ENCODE data around the gene ANLN.

DNA sequence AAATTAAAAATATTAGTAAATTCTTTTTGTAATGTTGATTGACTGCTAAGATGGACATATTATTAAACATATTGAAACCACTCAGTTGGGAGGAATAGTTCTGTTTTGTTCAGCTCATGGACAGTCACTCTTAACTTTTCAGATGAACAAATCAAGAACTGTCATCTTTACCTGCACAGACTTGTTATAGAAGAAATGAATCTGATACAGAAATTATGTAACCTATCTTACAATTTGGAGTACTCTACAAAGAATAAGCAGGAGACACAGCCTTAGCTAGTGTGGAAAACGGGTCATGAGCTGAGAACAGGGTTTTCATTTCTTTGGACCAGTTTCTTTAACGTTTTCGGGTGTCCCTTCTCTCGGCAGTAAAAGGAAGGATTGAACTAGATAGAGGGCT is 1.2 kb upstream of the ANLN start:
- no peak for TF ChIP-seq EP300 (IDR thresholded peaks at IDR 0.05)
- TF ChIP-seq, protein P1, sequence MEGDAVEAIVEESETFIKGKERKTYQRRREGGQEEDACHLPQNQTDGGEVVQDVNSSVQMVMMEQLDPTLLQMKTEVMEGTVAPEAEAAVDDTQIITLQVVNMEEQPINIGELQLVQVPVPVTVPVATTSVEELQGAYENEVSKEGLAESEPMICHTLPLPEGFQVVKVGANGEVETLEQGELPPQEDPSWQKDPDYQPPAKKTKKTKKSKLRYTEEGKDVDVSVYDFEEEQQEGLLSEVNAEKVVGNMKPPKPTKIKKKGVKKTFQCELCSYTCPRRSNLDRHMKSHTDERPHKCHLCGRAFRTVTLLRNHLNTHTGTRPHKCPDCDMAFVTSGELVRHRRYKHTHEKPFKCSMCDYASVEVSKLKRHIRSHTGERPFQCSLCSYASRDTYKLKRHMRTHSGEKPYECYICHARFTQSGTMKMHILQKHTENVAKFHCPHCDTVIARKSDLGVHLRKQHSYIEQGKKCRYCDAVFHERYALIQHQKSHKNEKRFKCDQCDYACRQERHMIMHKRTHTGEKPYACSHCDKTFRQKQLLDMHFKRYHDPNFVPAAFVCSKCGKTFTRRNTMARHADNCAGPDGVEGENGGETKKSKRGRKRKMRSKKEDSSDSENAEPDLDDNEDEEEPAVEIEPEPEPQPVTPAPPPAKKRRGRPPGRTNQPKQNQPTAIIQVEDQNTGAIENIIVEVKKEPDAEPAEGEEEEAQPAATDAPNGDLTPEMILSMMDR (IDR thresholded peaks at IDR 0.05) = no peak

Measured in sigmoid colon (tissue), 4 donors.